HG03039 (cell line): Measurements from ENCODE around the gene CELSR1.
"Not testable (repeated sequence)": the region's sequence is repeated elsewhere in the genome, so short reads cannot be mapped to it uniquely, and the experiment has no call there.

Source experiments
- ATAC-seq: cut with Tn5 transposase; IDR thresholded peaks from one replicate; pipeline ENCODE4 v1.9.1; 2021; ENCODE audit warnings: mild to moderate bottlenecking, moderate library complexity; ENCODE audit not compliant: unreplicated experiment

The CELSR1 gene

GRCh38 chr22:46486996-46487717 lies 50.3 kb downstream of the CELSR1 start:
- ATAC-seq: no peak

GRCh38 chr22:46484861-46485595 lies 52.4 kb downstream of the CELSR1 start:
- no peak for ATAC-seq

- no peak for ATAC-seq
Measured at GRCh38 chr22:46484156-46484860, 53.1 kb downstream of the CELSR1 start.

GRCh38 chr22:46483353-46483752 lies 54.1 kb downstream of the CELSR1 start:
- no peak for ATAC-seq

- no peak for ATAC-seq
Measured at GRCh38 chr22:46482056-46482675, 55.3 kb downstream of the CELSR1 start.

GRCh38 chr22:46481386-46481785 lies 56.0 kb downstream of the CELSR1 start:
- no peak for ATAC-seq

- ATAC-seq: no peak
Measured at GRCh38 chr22:46480396-46480795, 57.0 kb downstream of the CELSR1 start.

- ATAC-seq: no peak
Measured at GRCh38 chr22:46479046-46479445, 58.4 kb downstream of the CELSR1 start.

- no peak for ATAC-seq
Measured at GRCh38 chr22:46478083-46478551, 59.3 kb downstream of the CELSR1 start.

- ATAC-seq: no peak
Measured at GRCh38 chr22:46476547-46476941, 60.9 kb downstream of the CELSR1 start.

- ATAC-seq: no peak
Measured at GRCh38 chr22:46473896-46474557, 63.4 kb downstream of the CELSR1 start.

GRCh38 chr22:46473021-46473779 lies 64.2 kb downstream of the CELSR1 start:
- ATAC-seq: no peak

GRCh38 chr22:46472722-46473016 lies 64.8 kb downstream of the CELSR1 start:
- ATAC-seq: no peak

GRCh38 chr22:46471901-46472721 lies 65.3 kb downstream of the CELSR1 start:
- no peak for ATAC-seq

GRCh38 chr22:46471330-46471729 lies 66.1 kb downstream of the CELSR1 start:
- ATAC-seq: not testable (repeated sequence)

- ATAC-seq: no peak
Measured at GRCh38 chr22:46469711-46470110, 67.7 kb downstream of the CELSR1 start.

GRCh38 chr22:46467006-46467405 lies 70.4 kb downstream of the CELSR1 start:
- ATAC-seq: no peak

- no peak for ATAC-seq
Measured at GRCh38 chr22:46466255-46466676, 71.2 kb downstream of the CELSR1 start.

GRCh38 chr22:46465793-46466192 lies 71.6 kb downstream of the CELSR1 start:
- ATAC-seq: no peak
